GM08714 (cell line): ENCODE data around the gene JAM2.

Experiments used
- H3K4me3 ChIP-seq: fragments of 200-500 bp; sonication (Bioruptor generic); 2 replicates; pipeline ENCODE4 v1.5.1; 2014; ENCODE audit warnings: mild to moderate bottlenecking, low read length, inconsistent platforms
- ZNF274 ChIP-seq: IDR thresholded peaks from 2 replicates; pipeline ENCODE4 v1.6.1; 2012; ENCODE audit warnings: mild to moderate bottlenecking, low read depth, low read length

Gene JAM2

DNA sequence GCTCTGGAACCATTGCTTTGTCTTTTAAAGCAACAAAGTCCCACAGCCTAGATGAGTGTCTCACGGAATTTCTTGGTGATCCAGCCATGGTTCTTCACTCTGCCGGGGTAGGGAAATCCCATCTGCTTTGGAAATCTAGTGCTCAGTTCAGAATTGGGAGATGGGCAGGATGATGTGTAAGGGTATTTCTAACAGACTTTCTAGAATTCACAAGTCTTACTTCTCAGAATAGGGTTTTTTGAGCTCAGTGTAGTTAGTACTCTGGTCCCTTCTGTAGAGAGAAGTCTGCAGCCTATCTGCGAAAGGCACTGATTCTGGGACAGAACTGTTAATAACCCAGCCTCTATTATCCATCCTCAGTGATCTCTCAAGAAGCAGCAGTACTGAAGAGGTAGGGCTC, 121.0 kb downstream of the JAM2 start:
- TF ChIP-seq ZNF274, result no peak
- H3K4me3 ChIP-seq, result no peak overlapping the region

DNA sequence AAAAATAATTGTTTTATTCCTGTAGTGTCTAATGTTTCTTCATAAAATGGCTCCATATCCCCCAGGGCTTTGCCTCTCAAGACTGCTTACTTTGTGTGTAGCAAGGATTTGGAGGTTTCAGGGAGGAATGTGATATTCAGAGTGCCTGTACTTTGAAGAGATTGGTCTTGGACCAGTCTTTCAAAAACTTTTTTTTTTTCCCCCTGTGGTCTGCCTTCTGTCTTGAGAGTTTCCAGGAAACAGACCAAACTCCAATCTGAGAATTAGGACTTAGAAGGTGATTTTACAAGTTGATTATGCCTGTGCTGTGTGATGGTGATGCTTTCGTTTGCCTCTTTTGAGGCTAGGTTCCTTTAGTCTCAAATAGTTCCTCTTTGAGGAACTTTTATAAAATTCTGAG, 121.6 kb downstream of the JAM2 start:
- no peak for TF ChIP-seq ZNF274
- H3K4me3 ChIP-seq, result no peak overlapping the region

DNA sequence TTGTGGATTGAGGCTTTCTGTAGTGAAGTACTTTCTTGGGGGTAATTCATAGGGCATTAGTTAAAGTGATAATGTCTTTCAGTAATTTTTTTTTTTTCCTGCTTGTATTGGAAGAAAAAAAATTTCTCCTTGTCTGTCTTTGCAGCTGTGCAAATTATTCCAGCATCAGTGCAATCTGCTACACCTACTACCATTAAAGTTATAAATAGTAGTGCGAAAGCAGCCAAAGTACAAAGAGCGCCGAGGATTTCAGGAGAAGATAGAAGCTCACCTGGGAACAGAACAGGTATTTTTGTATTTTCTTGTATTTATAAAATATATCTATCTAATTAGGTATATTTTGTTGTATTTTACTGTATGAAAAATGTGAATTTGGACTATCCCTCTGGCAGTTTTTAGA, 125.0 kb downstream of the JAM2 start:
- no peak overlapping the region for H3K4me3 ChIP-seq
- TF ChIP-seq ZNF274, result no peak
